Head of caudate nucleus (tissue), 42 donors: Measurements from ENCODE around the gene ZNF436.
"Not testable (repeated sequence)": the region's sequence is repeated elsewhere in the genome, so short reads cannot be mapped to it uniquely, and the experiment has no call there.

Source experiments
- DNase-seq, 42 donors: peaks; one replicate each; pipeline versions ENCODE4 v3.0.0 to v3.0.0-alpha.2; 2020 to 2021; ENCODE audit warnings: mixed read lengths in 7 of 42
- intact Hi-C: fragments of 100-400 bp; cut with DNase I; formaldehyde crosslinking; loops from one replicate; pipeline ENCODE4 v1.15.0; 2022

ZNF436 gene

GRCh38 chr1:23394684-23395083 lies 25.0 kb upstream of the ZNF436 start:
- intact Hi-C loops: no loop called here
- peak in 11 of 42 donors; percentile 15 to 74 (median 28) for DNase-seq

GRCh38 chr1:23394181-23394580 lies 24.5 kb upstream of the ZNF436 start:
- no peak for DNase-seq
- intact Hi-C loops: no loop called here

- DNase-seq: no peak
- intact Hi-C loops: no loop called here
Measured at GRCh38 chr1:23393706-23394105, 24.1 kb upstream of the ZNF436 start.

- intact Hi-C loops: no loop called here
- DNase-seq: no peak
Measured at GRCh38 chr1:23392125-23392855, 22.7 kb upstream of the ZNF436 start.

GRCh38 chr1:23389837-23390321 lies 20.2 kb upstream of the ZNF436 start:
- intact Hi-C loops: no loop called here
- DNase-seq: no peak

- no peak for DNase-seq
- intact Hi-C loops: no loop called here
Measured at GRCh38 chr1:23387494-23387893, 17.9 kb upstream of the ZNF436 start.

- DNase-seq: no peak
- intact Hi-C loops: no loop called here
Measured at GRCh38 chr1:23385119-23385621, 15.5 kb upstream of the ZNF436 start.

- no peak for DNase-seq
- intact Hi-C loops: no loop called here
Measured at GRCh38 chr1:23384312-23385058, 14.8 kb upstream of the ZNF436 start.

GRCh38 chr1:23383577-23384311 lies 14.1 kb upstream of the ZNF436 start:
- no peak for DNase-seq
- intact Hi-C loops: no loop called here

- no peak for DNase-seq
- intact Hi-C loops: no loop called here
Measured at GRCh38 chr1:23381233-23381885, 11.7 kb upstream of the ZNF436 start.

GRCh38 chr1:23380719-23381118 lies 11.1 kb upstream of the ZNF436 start:
- DNase-seq: no peak
- intact Hi-C loops: no loop called here

GRCh38 chr1:23380236-23380635 lies 10.6 kb upstream of the ZNF436 start:
- intact Hi-C loops, DNase-seq: not testable (repeated sequence)

- no peak for DNase-seq
Measured at GRCh38 chr1:23376890-23377811, 7.5 kb upstream of the ZNF436 start.

GRCh38 chr1:23374079-23374735 lies 4.6 kb upstream of the ZNF436 start:
- intact Hi-C loops, DNase-seq: not testable (repeated sequence)

More at GRCh38 chr1:23376890-23377811, 7.5 kb upstream of the ZNF436 start:
- intact Hi-C loops: no loop called here

GRCh38 chr1:23371987-23372880 lies 2.6 kb upstream of the ZNF436 start:
- intact Hi-C loops: no loop called here
- DNase-seq: peak in 9 of 42 donors; percentile 3 to 50 (median 22)
